ENCODE measurements around the gene ESR1.

GRCh38 chr6:151796842-151797530 is 10.5 kb upstream of the ESR1 start:
- TF ChIP-seq, protein P1, sequence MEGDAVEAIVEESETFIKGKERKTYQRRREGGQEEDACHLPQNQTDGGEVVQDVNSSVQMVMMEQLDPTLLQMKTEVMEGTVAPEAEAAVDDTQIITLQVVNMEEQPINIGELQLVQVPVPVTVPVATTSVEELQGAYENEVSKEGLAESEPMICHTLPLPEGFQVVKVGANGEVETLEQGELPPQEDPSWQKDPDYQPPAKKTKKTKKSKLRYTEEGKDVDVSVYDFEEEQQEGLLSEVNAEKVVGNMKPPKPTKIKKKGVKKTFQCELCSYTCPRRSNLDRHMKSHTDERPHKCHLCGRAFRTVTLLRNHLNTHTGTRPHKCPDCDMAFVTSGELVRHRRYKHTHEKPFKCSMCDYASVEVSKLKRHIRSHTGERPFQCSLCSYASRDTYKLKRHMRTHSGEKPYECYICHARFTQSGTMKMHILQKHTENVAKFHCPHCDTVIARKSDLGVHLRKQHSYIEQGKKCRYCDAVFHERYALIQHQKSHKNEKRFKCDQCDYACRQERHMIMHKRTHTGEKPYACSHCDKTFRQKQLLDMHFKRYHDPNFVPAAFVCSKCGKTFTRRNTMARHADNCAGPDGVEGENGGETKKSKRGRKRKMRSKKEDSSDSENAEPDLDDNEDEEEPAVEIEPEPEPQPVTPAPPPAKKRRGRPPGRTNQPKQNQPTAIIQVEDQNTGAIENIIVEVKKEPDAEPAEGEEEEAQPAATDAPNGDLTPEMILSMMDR (IDR thresholded peaks at IDR 0.05; ENCODE audit: low read depth, low read length, poor library complexity, severe bottlenecking) = no peak
- no peak for TF ChIP-seq EZH2phosphoT487 (IDR thresholded peaks at IDR 0.05; ENCODE audit: borderline replicate concordance, low read length)

All from DOHH2 (cell line).